ENCODE results near the gene IGFLR1. TPM values are rescaled to one million over a fixed set of nuclear protein-coding genes. Genes with fewer than 3 reads are reported as not detected.

IGFLR1 gene
- total and polyA plus RNA-seq, 4 donors: 3.1 to 10.9 (median 6.1) TPM

DNA sequence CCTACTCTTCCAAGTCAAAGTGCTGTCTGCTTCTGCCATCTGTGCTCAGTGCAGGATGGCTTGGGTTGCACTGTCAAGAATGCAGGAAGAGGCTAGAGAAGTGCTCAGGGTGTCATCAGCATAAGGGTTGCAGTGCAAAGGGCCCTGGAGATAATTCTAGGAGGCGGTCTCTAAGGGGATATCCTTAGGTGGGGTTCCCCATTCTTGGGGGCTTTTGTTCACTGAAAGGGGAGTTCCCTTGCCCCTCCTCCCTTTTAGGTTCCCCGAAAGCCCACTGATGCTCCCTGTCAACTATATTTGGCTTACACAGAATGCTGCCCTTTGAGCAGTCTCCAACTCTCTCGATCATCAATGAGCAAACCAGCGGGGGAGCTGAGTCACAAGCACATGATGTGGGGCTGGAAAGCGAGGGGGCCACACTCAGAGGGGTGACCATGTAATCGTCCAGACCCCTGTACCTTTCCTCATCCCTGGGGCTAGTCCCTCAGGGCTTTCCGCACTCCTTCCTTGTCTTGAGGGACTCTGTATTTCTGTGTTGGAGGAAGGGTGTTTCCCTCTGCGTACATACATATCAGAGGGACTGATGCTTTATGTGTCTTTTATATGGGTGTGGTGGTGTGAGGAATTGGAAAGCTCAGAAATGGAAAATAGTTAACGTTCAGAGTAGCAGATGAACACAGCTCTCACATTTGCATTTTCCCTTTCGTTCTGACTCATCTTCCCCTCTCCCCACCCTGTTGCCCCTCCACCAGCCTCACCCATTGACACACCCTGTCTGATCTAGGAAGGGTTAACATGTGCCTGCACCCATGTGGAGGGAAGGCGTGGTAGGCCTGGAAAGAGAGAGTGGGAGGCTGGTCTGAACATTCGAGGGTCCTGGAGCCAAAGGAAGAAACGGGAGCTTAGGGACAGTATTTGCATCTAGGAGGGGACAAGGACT, 31.2 kb downstream of the IGFLR1 start:
- DNase-seq (ENCODE audit: low read depth in 4 of 6, low spot score in 6 of 6): no peak
- Histone ChIP-seq H3K4me1 (ENCODE audit: control insufficient read depth, insufficient read depth, low read length) (peaks cover 16% of the 10 kb centered on the region), H3K9me3 (ENCODE audit: control insufficient read depth, insufficient read depth, low read length) (no peaks in the 10 kb centered on the region), H3K27ac (ENCODE audit: low read depth, low read length) (no peak overlapping the region), H3K27me3 (ENCODE audit: control insufficient read depth, insufficient read depth, low read length) (no peaks in the 10 kb centered on the region), H3K36me3 (ENCODE audit: control insufficient read depth, insufficient read depth, low read length) (peaks cover 9% of the 10 kb centered on the region), H3K4me3 (ENCODE audit: low read depth, low read length) (no peak overlapping the region)
- WGBS (ENCODE audit: insufficient coverage): 55% methylated on average over 3 of the region's 13 CpGs

- Histone ChIP-seq H3K27ac (ENCODE audit: low read depth, low read length) (no peak overlapping the region), H3K4me1 (ENCODE audit: control insufficient read depth, insufficient read depth, low read length) (no peaks in the 10 kb centered on the region), H3K36me3 (ENCODE audit: control insufficient read depth, insufficient read depth, low read length) (no peaks in the 10 kb centered on the region), H3K4me3 (ENCODE audit: low read depth, low read length) (no peak overlapping the region), H3K27me3 (ENCODE audit: control insufficient read depth, insufficient read depth, low read length) (peaks cover 2% of the 10 kb centered on the region), H3K9me3 (ENCODE audit: control insufficient read depth, insufficient read depth, low read length) (no peaks in the 10 kb centered on the region)
- no peak for DNase-seq (ENCODE audit: low read depth in 4 of 6, low spot score in 6 of 6)
- 75% methylated on average over 1 of the region's 1 CpG for WGBS (ENCODE audit: insufficient coverage)
These were observed 33.9 kb downstream of the IGFLR1 start for GRCh38 chr19:35708391-35708790.

DNA sequence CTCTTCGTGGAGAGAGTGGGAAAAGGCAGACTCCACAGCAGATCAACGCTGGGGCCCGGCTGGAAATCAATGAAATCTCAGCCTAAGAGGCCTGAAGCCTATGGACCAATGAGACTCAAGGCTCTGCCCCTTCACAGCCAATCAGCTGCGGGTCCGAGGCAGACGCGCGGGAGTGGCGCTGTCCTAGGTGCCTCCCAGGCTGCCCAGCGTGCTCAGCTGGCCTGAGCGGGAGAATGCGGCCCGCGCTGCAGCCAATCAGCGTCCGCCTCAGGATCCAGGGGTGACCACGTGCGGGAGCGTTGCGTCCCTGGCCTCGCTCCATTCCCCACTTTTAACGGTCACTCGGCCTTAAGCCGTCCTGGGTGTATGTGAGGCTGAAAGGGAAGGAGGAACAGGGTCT, 38.0 kb downstream of the IGFLR1 start, which contains the start of gene ZBTB32:
TSS of gene ZBTB32 (plus strand) at position 341 of the 400 bp plus-strand sequence. CDS start 10,069 bp downstream, outside the sequence.
- no peaks in the 10 kb centered on the region for H3K36me3 ChIP-seq (ENCODE audit: control insufficient read depth, insufficient read depth, low read length)
- no peak within 1 kb of the TSS for H3K4me3 ChIP-seq (ENCODE audit: low read depth, low read length)
- DNase-seq (ENCODE audit: low read depth in 4 of 6, low spot score in 6 of 6): peak in 2 of 6 donors; percentile 32 to 37
- H3K27me3 ChIP-seq (ENCODE audit: control insufficient read depth, insufficient read depth, low read length): peaks cover 2% of the 10 kb centered on the region
- no peaks in the 10 kb centered on the region for H3K9me3 ChIP-seq (ENCODE audit: control insufficient read depth, insufficient read depth, low read length)
- H3K4me1 ChIP-seq (ENCODE audit: control insufficient read depth, insufficient read depth, low read length): peaks cover 17% of the 10 kb centered on the region
- 21% methylated on average over 21 of the region's 24 CpGs for WGBS (ENCODE audit: insufficient coverage)
- H3K27ac ChIP-seq (ENCODE audit: low read depth, low read length): no peak within 1 kb of the TSS

DNA sequence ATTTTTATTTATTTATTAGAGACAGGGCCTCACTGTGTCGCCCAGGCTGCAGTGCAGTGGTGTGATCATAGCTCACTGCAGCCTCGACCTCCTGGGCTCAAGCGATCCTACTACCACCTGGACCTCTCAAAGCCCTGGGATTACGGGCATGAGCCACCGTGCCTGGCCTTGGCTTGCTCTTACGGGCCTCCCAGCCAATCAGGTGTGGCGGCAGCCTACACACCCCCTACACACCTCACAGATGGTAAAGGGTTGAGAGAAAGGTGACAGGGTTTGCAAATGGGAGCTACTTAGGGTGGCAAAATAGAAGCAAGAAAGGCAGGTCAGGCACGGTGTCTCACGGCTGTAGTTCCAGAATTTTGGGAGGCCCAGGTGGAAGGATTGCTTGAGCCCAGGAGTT, 38.9 kb downstream of the IGFLR1 start:
- no peaks in the 10 kb centered on the region for H3K36me3 ChIP-seq (ENCODE audit: control insufficient read depth, insufficient read depth, low read length)
- WGBS (ENCODE audit: insufficient coverage): 57% methylated on average over 4 of the region's 9 CpGs
- peaks cover 17% of the 10 kb centered on the region for H3K4me1 ChIP-seq (ENCODE audit: control insufficient read depth, insufficient read depth, low read length)
- DNase-seq (ENCODE audit: low read depth in 4 of 6, low spot score in 6 of 6): no peak
- H3K9me3 ChIP-seq (ENCODE audit: control insufficient read depth, insufficient read depth, low read length): no peaks in the 10 kb centered on the region
- no peak overlapping the region for H3K4me3 ChIP-seq (ENCODE audit: low read depth, low read length)
- no peak overlapping the region for H3K27ac ChIP-seq (ENCODE audit: low read depth, low read length)
- peaks cover 2% of the 10 kb centered on the region for H3K27me3 ChIP-seq (ENCODE audit: control insufficient read depth, insufficient read depth, low read length)

- Histone ChIP-seq H3K27me3 (ENCODE audit: control insufficient read depth, insufficient read depth, low read length) (peaks cover 2% of the 10 kb centered on the region), H3K36me3 (ENCODE audit: control insufficient read depth, insufficient read depth, low read length) (no peaks in the 10 kb centered on the region), H3K4me1 (ENCODE audit: control insufficient read depth, insufficient read depth, low read length) (peaks cover 17% of the 10 kb centered on the region), H3K4me3 (ENCODE audit: low read depth, low read length) (peak overlapping the region; percentile 67), H3K9me3 (ENCODE audit: control insufficient read depth, insufficient read depth, low read length) (no peaks in the 10 kb centered on the region), H3K27ac (ENCODE audit: low read depth, low read length) (peak overlapping the region; percentile 58)
- WGBS (ENCODE audit: insufficient coverage): under 1% methylated on average over 49 of the region's 50 CpGs
- DNase-seq (ENCODE audit: low read depth in 4 of 6, low spot score in 6 of 6): peak; percentile 85 to 99 (median 96)
These were observed 39.8 kb downstream of the IGFLR1 start for GRCh38 chr19:35702223-35703012.

DNA sequence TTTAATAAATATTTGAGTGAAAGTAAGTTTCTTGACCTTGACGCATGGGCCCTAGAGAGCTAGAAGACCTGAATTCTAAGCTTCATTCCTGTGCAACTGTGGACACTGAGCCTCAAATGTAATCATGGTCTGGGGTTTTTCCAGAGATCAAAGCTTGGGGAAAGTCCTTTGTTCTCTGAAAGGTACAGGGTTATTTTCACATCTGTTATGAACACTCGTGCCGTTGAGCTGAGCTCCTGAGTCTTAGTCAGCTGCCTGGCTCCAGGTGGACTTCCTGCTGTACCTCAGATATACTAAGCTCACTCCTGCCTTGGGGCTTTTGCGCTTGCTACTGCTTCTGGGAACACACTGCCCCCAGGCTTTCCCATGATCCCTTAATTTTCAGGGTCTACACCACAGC, 45.4 kb downstream of the IGFLR1 start:
- no peak overlapping the region for H3K27ac ChIP-seq (ENCODE audit: low read depth, low read length)
- no peaks in the 10 kb centered on the region for H3K9me3 ChIP-seq (ENCODE audit: control insufficient read depth, insufficient read depth, low read length)
- WGBS (ENCODE audit: insufficient coverage): 86% methylated on average over 4 of the region's 4 CpGs
- H3K4me1 ChIP-seq (ENCODE audit: control insufficient read depth, insufficient read depth, low read length): peaks cover 2% of the 10 kb centered on the region
- DNase-seq (ENCODE audit: low read depth in 4 of 6, low spot score in 6 of 6): no peak
- no peaks in the 10 kb centered on the region for H3K27me3 ChIP-seq (ENCODE audit: control insufficient read depth, insufficient read depth, low read length)
- H3K36me3 ChIP-seq (ENCODE audit: control insufficient read depth, insufficient read depth, low read length): no peaks in the 10 kb centered on the region
- H3K4me3 ChIP-seq (ENCODE audit: low read depth, low read length): no peak overlapping the region

DNA sequence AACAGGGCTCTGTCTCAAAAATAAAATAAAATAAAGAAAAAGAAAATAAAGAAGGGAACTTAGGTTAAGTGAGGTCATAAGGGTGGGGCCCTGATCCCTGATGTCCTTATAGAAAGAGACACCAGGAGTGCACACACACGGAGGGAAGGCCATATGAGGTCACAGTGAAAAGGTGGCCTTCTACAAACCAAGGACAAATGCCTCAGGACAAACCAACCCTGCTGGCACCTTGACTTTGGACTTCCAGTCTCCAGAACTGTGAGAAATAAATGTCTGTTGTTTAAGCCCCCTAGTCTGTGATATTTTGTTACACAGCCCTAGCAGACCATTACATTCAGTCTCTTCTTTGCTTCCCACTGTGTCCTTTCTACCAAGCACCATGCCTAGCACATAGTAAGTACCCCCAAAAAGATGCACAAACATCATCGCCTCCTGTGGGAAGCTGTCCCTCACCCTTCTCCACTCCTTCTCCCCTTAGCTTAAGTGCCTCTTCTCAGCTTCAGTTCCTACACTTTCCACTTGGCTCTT, 46.3 kb downstream of the IGFLR1 start:
- Histone ChIP-seq H3K27ac (ENCODE audit: low read depth, low read length) (no peak overlapping the region), H3K4me1 (ENCODE audit: control insufficient read depth, insufficient read depth, low read length) (no peaks in the 10 kb centered on the region), H3K9me3 (ENCODE audit: control insufficient read depth, insufficient read depth, low read length) (no peaks in the 10 kb centered on the region), H3K4me3 (ENCODE audit: low read depth, low read length) (no peak overlapping the region), H3K36me3 (ENCODE audit: control insufficient read depth, insufficient read depth, low read length) (no peaks in the 10 kb centered on the region), H3K27me3 (ENCODE audit: control insufficient read depth, insufficient read depth, low read length) (no peaks in the 10 kb centered on the region)
- 100% methylated on average over 1 of the region's 2 CpGs for WGBS (ENCODE audit: insufficient coverage)
- DNase-seq (ENCODE audit: low read depth in 4 of 6, low spot score in 6 of 6): no peak

DNA sequence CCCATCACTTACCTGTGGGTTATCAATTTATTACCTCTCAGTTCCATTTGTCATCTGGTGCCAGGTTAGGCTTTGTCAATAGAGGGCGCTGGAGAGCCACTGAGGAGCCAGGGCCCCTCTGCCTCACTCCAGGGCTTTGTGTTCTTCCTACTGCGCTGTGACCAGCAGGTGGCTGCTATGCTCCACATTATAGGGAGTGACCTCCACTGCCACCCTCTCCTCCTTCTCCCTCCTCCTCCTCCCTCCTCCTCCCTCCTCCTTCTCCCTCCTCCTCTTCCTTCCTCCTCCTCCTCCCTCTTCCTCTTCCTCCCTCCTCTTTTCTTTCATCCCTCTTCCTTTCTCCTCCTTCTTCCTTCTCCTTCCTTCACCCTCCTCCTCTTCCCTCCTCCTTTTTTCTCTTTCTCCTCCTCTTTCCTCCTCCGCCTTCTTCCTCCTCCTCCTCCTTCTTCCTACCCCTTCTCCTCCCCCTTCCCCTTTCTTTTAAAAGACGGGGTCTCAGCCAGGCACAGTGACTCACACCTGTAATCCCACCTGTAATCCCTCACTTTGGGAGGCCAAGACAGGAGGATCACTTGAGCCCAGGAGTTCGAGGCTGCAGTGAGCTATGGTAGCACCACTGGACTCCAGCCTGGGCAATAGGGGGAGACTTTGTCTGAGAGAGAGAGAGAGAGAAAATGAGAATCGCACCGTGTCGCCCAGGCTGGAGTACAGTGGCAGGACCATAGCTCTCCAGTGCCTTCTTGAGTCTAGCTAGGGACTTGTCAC, 48.2 kb downstream of the IGFLR1 start:
- 21% methylated on average over 3 of the region's 8 CpGs for WGBS (ENCODE audit: insufficient coverage)
- no peaks in the 10 kb centered on the region for H3K9me3 ChIP-seq (ENCODE audit: control insufficient read depth, insufficient read depth, low read length)
- no peaks in the 10 kb centered on the region for H3K4me1 ChIP-seq (ENCODE audit: control insufficient read depth, insufficient read depth, low read length)
- H3K27me3 ChIP-seq (ENCODE audit: control insufficient read depth, insufficient read depth, low read length): no peaks in the 10 kb centered on the region
- no peak overlapping the region for H3K4me3 ChIP-seq (ENCODE audit: low read depth, low read length)
- H3K36me3 ChIP-seq (ENCODE audit: control insufficient read depth, insufficient read depth, low read length): no peaks in the 10 kb centered on the region
- no peak overlapping the region for H3K27ac ChIP-seq (ENCODE audit: low read depth, low read length)
- peak in 5 of 6 donors; percentile 39 to 89 (median 56) for DNase-seq (ENCODE audit: low read depth in 4 of 6, low spot score in 6 of 6)

- H3K4me3 ChIP-seq (ENCODE audit: low read depth, low read length): no peak overlapping the region
- no peak overlapping the region for H3K27ac ChIP-seq (ENCODE audit: low read depth, low read length)
- H3K9me3 ChIP-seq (ENCODE audit: control insufficient read depth, insufficient read depth, low read length): no peaks in the 10 kb centered on the region
- DNase-seq (ENCODE audit: low read depth in 4 of 6, low spot score in 6 of 6): no peak
- H3K27me3 ChIP-seq (ENCODE audit: control insufficient read depth, insufficient read depth, low read length): no peaks in the 10 kb centered on the region
- no peaks in the 10 kb centered on the region for H3K36me3 ChIP-seq (ENCODE audit: control insufficient read depth, insufficient read depth, low read length)
- WGBS (ENCODE audit: insufficient coverage): 11% methylated on average over 4 of the region's 8 CpGs
- no peaks in the 10 kb centered on the region for H3K4me1 ChIP-seq (ENCODE audit: control insufficient read depth, insufficient read depth, low read length)
These were observed 48.8 kb downstream of the IGFLR1 start for GRCh38 chr19:35693422-35693821.

All from spinal cord (tissue), 10 donors.